ENCODE data around the gene PTPRS. TPM values are rescaled to one million over a fixed set of nuclear protein-coding genes. Genes with fewer than 3 reads are reported as not detected.

PTPRS gene
- total and polyA plus RNA-seq, 9 of the 15 experiments (the other 6 are each of a cell fraction or from before 2014, with no cell fraction given) = 1.1 to 49.4 (median 14.1) TPM

DNA sequence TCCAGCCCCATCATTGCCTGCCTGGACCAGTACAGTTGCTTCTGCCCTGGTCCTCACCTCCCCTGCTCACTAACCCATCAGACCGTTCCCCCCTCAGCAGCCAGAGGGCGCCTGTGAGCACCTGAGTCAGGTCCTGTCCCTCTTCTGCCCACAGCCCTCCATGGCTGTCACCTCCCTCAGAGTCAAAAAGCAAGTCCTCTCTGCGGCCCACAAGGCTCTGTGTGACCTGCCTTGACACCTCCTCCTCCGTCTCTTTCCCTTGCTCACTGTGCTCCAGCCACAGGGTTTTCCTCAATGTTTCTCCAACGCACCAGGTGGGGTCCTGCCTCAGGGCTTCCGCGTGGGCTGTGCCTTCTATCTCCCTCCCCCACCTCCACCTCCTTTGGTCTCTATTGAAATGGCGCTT is 29.4 kb upstream of the PTPRS start (continued):
- TF ChIP-seq, protein P1, sequence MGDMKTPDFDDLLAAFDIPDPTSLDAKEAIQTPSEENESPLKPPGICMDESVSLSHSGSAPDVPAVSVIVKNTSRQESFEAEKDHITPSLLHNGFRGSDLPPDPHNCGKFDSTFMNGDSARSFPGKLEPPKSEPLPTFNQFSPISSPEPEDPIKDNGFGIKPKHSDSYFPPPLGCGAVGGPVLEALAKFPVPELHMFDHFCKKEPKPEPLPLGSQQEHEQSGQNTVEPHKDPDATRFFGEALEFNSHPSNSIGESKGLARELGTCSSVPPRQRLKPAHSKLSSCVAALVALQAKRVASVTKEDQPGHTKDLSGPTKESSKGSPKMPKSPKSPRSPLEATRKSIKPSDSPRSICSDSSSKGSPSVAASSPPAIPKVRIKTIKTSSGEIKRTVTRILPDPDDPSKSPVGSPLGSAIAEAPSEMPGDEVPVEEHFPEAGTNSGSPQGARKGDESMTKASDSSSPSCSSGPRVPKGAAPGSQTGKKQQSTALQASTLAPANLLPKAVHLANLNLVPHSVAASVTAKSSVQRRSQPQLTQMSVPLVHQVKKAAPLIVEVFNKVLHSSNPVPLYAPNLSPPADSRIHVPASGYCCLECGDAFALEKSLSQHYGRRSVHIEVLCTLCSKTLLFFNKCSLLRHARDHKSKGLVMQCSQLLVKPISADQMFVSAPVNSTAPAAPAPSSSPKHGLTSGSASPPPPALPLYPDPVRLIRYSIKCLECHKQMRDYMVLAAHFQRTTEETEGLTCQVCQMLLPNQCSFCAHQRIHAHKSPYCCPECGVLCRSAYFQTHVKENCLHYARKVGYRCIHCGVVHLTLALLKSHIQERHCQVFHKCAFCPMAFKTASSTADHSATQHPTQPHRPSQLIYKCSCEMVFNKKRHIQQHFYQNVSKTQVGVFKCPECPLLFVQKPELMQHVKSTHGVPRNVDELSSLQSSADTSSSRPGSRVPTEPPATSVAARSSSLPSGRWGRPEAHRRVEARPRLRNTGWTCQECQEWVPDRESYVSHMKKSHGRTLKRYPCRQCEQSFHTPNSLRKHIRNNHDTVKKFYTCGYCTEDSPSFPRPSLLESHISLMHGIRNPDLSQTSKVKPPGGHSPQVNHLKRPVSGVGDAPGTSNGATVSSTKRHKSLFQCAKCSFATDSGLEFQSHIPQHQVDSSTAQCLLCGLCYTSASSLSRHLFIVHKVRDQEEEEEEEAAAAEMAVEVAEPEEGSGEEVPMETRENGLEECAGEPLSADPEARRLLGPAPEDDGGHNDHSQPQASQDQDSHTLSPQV (IDR thresholded peaks at IDR 0.05) = no peak
- TF ChIP-seq ZNF212 (CRISPR knock-in tag; IDR thresholded peaks at IDR 0.05) (no peak), MTA1 (IDR thresholded peaks at IDR 0.05; ENCODE audit: borderline replicate concordance) (no peak), NBN (IDR thresholded peaks at IDR 0.05; ENCODE audit: low read depth) (no peak), MEIS2 (IDR thresholded peaks at IDR 0.05; ENCODE audit: partially characterized antibody) (no peak), MYNN (IDR thresholded peaks at IDR 0.05) (no peak), MYNN (CRISPR knock-in tag; IDR thresholded peaks at IDR 0.05) (no peak), PRMT5 (CRISPR knock-in tag; IDR thresholded peaks at IDR 0.05) (no peak), E2F3 (CRISPR knock-in tag; IDR thresholded peaks at IDR 0.05) (no peak), COPS2 (conservative IDR thresholded peaks at IDR 0.05) (no peak), WHSC1 (IDR thresholded peaks at IDR 0.05; ENCODE audit: low read length) (no peak), RFX5 (IDR thresholded peaks at IDR 0.05; ENCODE audit: low read depth, low read length) (no peak), ZNF232 (CRISPR knock-in tag; IDR thresholded peaks at IDR 0.05) (no peak)
- TF ChIP-seq, protein P2, sequence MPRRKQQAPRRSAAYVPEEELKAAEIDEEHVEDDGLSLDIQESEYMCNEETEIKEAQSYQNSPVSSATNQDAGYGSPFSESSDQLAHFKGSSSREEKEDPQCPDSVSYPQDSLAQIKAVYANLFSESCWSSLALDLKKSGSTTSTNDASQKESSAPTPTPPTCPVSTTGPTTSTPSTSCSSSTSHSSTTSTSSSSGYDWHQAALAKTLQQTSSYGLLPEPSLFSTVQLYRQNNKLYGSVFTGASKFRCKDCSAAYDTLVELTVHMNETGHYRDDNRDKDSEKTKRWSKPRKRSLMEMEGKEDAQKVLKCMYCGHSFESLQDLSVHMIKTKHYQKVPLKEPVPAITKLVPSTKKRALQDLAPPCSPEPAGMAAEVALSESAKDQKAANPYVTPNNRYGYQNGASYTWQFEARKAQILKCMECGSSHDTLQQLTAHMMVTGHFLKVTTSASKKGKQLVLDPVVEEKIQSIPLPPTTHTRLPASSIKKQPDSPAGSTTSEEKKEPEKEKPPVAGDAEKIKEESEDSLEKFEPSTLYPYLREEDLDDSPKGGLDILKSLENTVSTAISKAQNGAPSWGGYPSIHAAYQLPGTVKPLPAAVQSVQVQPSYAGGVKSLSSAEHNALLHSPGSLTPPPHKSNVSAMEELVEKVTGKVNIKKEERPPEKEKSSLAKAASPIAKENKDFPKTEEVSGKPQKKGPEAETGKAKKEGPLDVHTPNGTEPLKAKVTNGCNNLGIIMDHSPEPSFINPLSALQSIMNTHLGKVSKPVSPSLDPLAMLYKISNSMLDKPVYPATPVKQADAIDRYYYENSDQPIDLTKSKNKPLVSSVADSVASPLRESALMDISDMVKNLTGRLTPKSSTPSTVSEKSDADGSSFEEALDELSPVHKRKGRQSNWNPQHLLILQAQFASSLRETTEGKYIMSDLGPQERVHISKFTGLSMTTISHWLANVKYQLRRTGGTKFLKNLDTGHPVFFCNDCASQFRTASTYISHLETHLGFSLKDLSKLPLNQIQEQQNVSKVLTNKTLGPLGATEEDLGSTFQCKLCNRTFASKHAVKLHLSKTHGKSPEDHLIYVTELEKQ (CRISPR knock-in tag; IDR thresholded peaks at IDR 0.05) = no peak
- TF ChIP-seq, protein P3, sequence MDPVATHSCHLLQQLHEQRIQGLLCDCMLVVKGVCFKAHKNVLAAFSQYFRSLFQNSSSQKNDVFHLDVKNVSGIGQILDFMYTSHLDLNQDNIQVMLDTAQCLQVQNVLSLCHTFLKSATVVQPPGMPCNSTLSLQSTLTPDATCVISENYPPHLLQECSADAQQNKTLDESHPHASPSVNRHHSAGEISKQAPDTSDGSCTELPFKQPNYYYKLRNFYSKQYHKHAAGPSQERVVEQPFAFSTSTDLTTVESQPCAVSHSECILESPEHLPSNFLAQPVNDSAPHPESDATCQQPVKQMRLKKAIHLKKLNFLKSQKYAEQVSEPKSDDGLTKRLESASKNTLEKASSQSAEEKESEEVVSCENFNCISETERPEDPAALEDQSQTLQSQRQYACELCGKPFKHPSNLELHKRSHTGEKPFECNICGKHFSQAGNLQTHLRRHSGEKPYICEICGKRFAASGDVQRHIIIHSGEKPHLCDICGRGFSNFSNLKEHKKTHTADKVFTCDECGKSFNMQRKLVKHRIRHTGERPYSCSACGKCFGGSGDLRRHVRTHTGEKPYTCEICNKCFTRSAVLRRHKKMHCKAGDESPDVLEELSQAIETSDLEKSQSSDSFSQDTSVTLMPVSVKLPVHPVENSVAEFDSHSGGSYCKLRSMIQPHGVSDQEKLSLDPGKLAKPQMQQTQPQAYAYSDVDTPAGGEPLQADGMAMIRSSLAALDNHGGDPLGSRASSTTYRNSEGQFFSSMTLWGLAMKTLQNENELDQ (CRISPR knock-in tag; IDR thresholded peaks at IDR 0.05; ENCODE audit: borderline replicate concordance) = no peak
- TF ChIP-seq, protein P4, sequence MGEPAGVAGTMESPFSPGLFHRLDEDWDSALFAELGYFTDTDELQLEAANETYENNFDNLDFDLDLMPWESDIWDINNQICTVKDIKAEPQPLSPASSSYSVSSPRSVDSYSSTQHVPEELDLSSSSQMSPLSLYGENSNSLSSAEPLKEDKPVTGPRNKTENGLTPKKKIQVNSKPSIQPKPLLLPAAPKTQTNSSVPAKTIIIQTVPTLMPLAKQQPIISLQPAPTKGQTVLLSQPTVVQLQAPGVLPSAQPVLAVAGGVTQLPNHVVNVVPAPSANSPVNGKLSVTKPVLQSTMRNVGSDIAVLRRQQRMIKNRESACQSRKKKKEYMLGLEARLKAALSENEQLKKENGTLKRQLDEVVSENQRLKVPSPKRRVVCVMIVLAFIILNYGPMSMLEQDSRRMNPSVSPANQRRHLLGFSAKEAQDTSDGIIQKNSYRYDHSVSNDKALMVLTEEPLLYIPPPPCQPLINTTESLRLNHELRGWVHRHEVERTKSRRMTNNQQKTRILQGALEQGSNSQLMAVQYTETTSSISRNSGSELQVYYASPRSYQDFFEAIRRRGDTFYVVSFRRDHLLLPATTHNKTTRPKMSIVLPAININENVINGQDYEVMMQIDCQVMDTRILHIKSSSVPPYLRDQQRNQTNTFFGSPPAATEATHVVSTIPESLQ (CRISPR knock-in tag; IDR thresholded peaks at IDR 0.05) = no peak

All from K562 (cell line).